ENCODE data around the gene ABTB1. TPM values are rescaled to one million over a fixed set of nuclear protein-coding genes. Genes with fewer than 3 reads are reported as not detected.

Gene ABTB1
- total and polyA plus RNA-seq, 9 of the 15 experiments (the other 6 are each of a cell fraction or from before 2014, with no cell fraction given) = 0.04 to 2.3 (median 0.55) TPM; not detected in 1

- no peak for TF ChIP-seq HBP1 (CRISPR knock-in tag; IDR thresholded peaks at IDR 0.05)
These were observed 6.1 kb downstream of the ABTB1 start (continued) for GRCh38 chr3:127678611-127679533.

- H4K20me1 ChIP-seq (replicated peaks; ENCODE audit: control insufficient read depth, insufficient read depth, low read length) = no peaks in the 10 kb centered on the region
- H3K9me1 ChIP-seq (ENCODE audit: control insufficient read depth, insufficient read depth, low read length) = no peaks in the 10 kb centered on the region
- H2AFZ ChIP-seq (ENCODE audit: low read depth, low read length) = no peak overlapping the region
- DNase-seq (ENCODE audit: extremely low read depth in 1 of 4, low spot score in 3 of 4) (peak in 1 of 4 experiments; percentile 18), ATAC-seq (no peak), FAIRE-seq (no peak)
- no peaks in the 10 kb centered on the region for H3K79me2 ChIP-seq (ENCODE audit: control insufficient read depth, insufficient read depth, low read length)
- no peak overlapping the region for H3K9ac ChIP-seq (ENCODE audit: insufficient read depth in 1 of 2, low read depth in 2 of 2, low read length in 2 of 2)
- intact Hi-C loops (cut with micrococcal nuclease) (loop anchor here (10.0 kb wide), 1 partner anchor 285 kb away; no protein-coding TSS in a partner anchor), in situ Hi-C loops (cut with MboI) (no loop called here)
- TF ChIP-seq ZBTB1 (CRISPR knock-in tag; IDR thresholded peaks at IDR 0.05; ENCODE audit: borderline replicate concordance, low read depth) (no peak), CTCFL (IDR thresholded peaks at IDR 0.05; ENCODE audit: borderline replicate concordance, insufficient read depth, low read depth, low read length, poor library complexity, severe bottlenecking) (peak; percentile 16), ZBTB7A (IDR thresholded peaks at IDR 0.05; ENCODE audit: borderline replicate concordance, control insufficient read depth, low read depth, low read length) (peak; percentile 68; the same call in 1 of the 2 replicates), ZNF3 (CRISPR knock-in tag; IDR thresholded peaks at IDR 0.05) (no peak), ETS2 (tag; IDR thresholded peaks at IDR 0.05; ENCODE audit: borderline replicate concordance, poor library complexity, severe bottlenecking) (no peak), CTCF (IDR thresholded peaks at IDR 0.05 in 2 of 3, conservative IDR thresholded peaks at IDR 0.05 in 1 of 3; ENCODE audit: insufficient read depth in 2 of 3, low read depth in 1 of 3, low read length in 3 of 3) (peak in 2 of 3 experiments; percentile 3 to 21; a peak in 1 of 6 replicates)
- ChIA-PET POLR2A (interaction anchor here (0.6 to 1.1 kb wide), 5 partner anchors 17 to 1601 kb away, joined by 3 to 4 read pairs (median 4); partner anchors contain the start of gene TPRA1), CTCF (ENCODE audit: low intra/inter-chr PET ratio) (no interaction called here)
- H3K36me3 ChIP-seq (ENCODE audit: control insufficient read depth, insufficient read depth, low read length) = no peaks in the 10 kb centered on the region
- H3K27me3 ChIP-seq (ENCODE audit: control insufficient read depth in 2 of 2, insufficient read depth in 2 of 2, low read length in 2 of 2) = no peaks in the 10 kb centered on the region
- no peak overlapping the region for H3K4me3 ChIP-seq
- no TSS peak for BruUV-seq (replicated peaks)
- H3K4me1 ChIP-seq (replicated peaks in 1 of 2; ENCODE audit: control insufficient read depth in 2 of 2, insufficient read depth in 2 of 2, low read length in 2 of 2) = peaks cover 0 to 24% of the 10 kb centered on the region in 2 experiments; a peak in 2 of 5 replicates
- no peak overlapping the region for H3K4me2 ChIP-seq (ENCODE audit: insufficient read depth, low read length)
- H3K9me3 ChIP-seq (replicated peaks; ENCODE audit: control insufficient read depth, insufficient read depth, low read depth, low read length) = no peaks in the 10 kb centered on the region
- WGBS (ENCODE audit: insufficient coverage, low coverage, missing lambda C conversion rate) = 55% methylated on average over 17 of the region's 21 CpGs
- no peak overlapping the region for H3K27ac ChIP-seq (ENCODE audit: extremely low read depth, low read depth, low read length)
These were observed 6.9 kb downstream of the ABTB1 start for GRCh38 chr3:127679534-127680145.

Data from K562 (cell line).